GM19463 (cell line): ENCODE measurements around the gene TFCP2.

Experiments
- ATAC-seq: cut with Tn5 transposase; IDR thresholded peaks from one replicate; pipeline ENCODE4 v1.9.1; 2021; ENCODE audit warnings: mild to moderate bottlenecking, moderate library complexity; ENCODE audit not compliant: unreplicated experiment

Gene TFCP2

GRCh38 chr12:51048661-51049251 is 124.2 kb downstream of the TFCP2 start:
- ATAC-seq: no peak

- ATAC-seq: peak; percentile 97
Observed at GRCh38 chr12:51047655-51048540, 125.0 kb downstream of the TFCP2 start, which contains the start of gene LETMD1. Gene LETMD1, plus strand, starts transcription at chr12:51048327. Its CDS starts 30 bp downstream, at chr12:51048357.
